ENCODE results near the gene ABCA13. TPM values are rescaled to one million over a fixed set of nuclear protein-coding genes. Genes with fewer than 3 reads are reported as not detected.

The ABCA13 gene
- total RNA-seq, 1 donor from 2014 or later, result 2.2 TPM

DNA sequence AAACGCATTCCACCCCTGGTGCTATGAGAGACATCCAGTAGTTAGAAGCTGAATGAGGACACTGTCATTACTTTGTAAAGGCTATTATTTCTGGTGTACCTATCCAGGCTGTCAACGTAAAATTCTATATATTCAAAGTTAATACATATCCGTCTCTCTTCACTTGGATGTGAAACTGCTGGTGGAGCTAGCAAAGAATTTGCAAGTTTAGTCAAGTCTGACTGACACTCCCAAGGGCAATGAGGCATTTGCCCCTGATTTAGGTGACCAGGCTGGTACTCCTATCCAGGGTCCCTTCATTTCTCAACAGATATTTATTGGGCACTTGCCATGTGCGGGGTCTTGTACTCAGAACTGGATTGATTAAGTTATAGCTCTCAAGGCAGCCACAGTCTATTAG lies 493.0 kb downstream of the ABCA13 start:
- DNase-seq (no peak), ATAC-seq (no peak)
- no peaks in the 10 kb centered on the region for H3K4me1 ChIP-seq
- H3K27me3 ChIP-seq (ENCODE audit: low read depth), result no peaks in the 10 kb centered on the region
- no peaks in the 10 kb centered on the region for H3K36me3 ChIP-seq
- no peaks in the 10 kb centered on the region for H3K9me3 ChIP-seq
- H3K27ac ChIP-seq, result no peak overlapping the region
- intact Hi-C loops (cut with DNase I), result no loop called here
- TF ChIP-seq, protein P1, sequence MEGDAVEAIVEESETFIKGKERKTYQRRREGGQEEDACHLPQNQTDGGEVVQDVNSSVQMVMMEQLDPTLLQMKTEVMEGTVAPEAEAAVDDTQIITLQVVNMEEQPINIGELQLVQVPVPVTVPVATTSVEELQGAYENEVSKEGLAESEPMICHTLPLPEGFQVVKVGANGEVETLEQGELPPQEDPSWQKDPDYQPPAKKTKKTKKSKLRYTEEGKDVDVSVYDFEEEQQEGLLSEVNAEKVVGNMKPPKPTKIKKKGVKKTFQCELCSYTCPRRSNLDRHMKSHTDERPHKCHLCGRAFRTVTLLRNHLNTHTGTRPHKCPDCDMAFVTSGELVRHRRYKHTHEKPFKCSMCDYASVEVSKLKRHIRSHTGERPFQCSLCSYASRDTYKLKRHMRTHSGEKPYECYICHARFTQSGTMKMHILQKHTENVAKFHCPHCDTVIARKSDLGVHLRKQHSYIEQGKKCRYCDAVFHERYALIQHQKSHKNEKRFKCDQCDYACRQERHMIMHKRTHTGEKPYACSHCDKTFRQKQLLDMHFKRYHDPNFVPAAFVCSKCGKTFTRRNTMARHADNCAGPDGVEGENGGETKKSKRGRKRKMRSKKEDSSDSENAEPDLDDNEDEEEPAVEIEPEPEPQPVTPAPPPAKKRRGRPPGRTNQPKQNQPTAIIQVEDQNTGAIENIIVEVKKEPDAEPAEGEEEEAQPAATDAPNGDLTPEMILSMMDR (IDR thresholded peaks at IDR 0.05), result no peak
- no peak overlapping the region for H3K4me3 ChIP-seq

DNA sequence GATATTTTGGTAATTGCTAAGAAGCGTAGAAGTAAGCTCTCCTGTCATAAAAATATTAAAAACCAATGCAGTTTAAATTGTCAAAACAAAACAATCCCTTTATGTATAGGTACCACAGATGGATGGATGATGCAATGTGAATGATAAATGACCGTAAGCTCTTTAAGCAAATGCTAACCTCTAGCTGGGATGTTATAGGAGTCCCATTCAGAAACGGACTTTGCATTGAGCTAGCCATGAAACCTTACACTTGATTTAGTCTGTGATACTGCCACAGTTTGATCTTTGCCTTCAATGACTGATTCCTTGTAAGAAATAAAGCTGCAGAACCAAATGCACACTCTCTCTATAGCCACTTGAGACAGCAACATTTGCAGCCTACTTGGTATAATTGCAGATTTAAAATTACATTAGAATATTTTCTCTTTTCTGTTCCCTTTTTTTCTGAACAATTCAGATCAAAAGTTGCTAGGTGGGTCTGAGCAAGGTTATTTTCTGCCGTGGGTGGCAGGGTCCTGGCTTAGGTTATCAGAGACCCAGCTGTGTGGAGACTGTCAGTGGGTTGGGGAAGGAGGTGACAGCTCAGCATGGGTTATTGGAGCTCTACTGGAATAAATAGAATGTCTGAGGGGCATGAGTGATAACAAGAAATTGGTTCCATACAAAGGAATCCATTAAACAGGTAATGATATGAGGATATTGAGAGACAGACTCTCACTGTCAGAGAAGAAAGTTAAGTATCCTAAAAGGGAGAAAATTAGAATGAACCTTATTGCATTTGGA lies 494.3 kb downstream of the ABCA13 start:
- no peaks in the 10 kb centered on the region for H3K4me1 ChIP-seq
- intact Hi-C loops (cut with DNase I), result no loop called here
- no peaks in the 10 kb centered on the region for H3K9me3 ChIP-seq
- no peaks in the 10 kb centered on the region for H3K27me3 ChIP-seq (ENCODE audit: low read depth)
- no peak overlapping the region for H3K27ac ChIP-seq
- TF ChIP-seq, protein P1 (IDR thresholded peaks at IDR 0.05), result no peak
- no peaks in the 10 kb centered on the region for H3K36me3 ChIP-seq
- H3K4me3 ChIP-seq, result no peak overlapping the region
- ATAC-seq (no peak), DNase-seq (no peak)

DNA sequence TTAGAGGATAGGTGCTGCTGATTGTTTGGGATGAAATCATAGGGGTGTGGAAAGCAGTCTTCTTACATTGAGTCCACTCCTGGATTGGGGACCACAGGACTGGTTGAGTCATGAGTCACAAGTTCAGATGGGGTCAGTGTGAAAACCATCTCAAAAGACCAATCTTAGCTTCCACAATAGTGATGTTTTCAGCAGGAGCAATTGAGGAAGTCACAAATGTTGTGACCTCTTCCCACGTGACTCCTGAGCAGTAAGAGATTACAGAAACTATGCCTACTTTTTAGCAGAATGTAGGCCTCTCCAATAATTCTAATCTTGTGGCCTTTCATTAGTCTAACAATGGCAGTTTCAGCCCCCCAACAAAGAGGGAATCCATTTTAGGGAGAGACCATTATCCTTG lies 496.1 kb downstream of the ABCA13 start:
- intact Hi-C loops (cut with DNase I), result no loop called here
- Histone ChIP-seq H3K27ac (no peak overlapping the region), H3K4me1 (no peaks in the 10 kb centered on the region), H3K9me3 (no peaks in the 10 kb centered on the region), H3K36me3 (no peaks in the 10 kb centered on the region), H3K27me3 (ENCODE audit: low read depth) (no peaks in the 10 kb centered on the region), H3K4me3 (no peak overlapping the region)
- DNase-seq, result no peak
- TF ChIP-seq, protein P1 (IDR thresholded peaks at IDR 0.05), result no peak
- ATAC-seq, result no peak

DNA sequence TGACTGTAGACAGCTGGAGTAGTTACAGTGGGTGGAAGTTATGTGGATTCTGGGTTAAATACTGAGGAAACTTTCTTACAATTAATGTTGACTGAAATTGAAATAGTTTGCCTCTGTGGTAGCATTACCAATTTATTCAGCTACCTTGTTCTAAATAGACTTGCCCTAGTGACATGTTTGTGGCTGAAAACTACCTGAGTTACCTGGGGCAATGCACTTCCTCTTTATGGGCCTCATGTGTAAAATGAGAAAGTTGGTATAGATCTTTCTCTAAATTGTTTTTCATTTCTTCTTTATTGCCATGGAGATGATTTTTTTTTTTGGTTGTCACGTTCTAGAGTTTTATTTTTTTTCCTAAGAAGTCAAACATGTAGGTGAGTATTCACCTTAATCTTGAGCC lies 500.4 kb downstream of the ABCA13 start:
- Histone ChIP-seq H3K9me3 (no peaks in the 10 kb centered on the region), H3K4me3 (no peak overlapping the region), H3K4me1 (no peaks in the 10 kb centered on the region), H3K36me3 (no peaks in the 10 kb centered on the region), H3K27me3 (ENCODE audit: low read depth) (no peaks in the 10 kb centered on the region), H3K27ac (no peak overlapping the region)
- no peak for DNase-seq
- intact Hi-C loops (cut with DNase I), result no loop called here
- TF ChIP-seq, protein P1 (IDR thresholded peaks at IDR 0.05), result no peak
- ATAC-seq, result no peak

DNA sequence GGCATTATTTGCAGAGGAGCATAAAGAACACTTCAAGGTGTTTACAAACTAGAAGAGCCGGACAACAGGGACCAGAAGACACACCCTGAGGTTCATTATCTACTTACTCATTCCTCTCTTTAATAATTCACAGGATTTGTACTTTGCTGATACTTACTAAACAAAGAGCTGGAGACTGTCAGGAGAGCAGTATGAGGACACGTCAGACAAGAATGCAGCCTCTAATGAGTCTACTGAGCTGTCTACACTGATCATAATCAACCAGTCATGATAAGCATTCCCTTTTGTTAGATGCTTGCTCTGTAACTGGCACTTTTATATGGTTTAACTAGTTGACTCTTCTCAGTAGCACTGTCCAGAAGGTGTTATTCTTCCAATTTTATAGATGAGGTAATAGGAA lies 509.7 kb downstream of the ABCA13 start:
- intact Hi-C loops (cut with DNase I), result no loop called here
- TF ChIP-seq, protein P1 (IDR thresholded peaks at IDR 0.05), result no peak
- H3K36me3 ChIP-seq, result no peaks in the 10 kb centered on the region
- no peak overlapping the region for H3K27ac ChIP-seq
- no peaks in the 10 kb centered on the region for H3K9me3 ChIP-seq
- no peak for ATAC-seq
- H3K4me1 ChIP-seq, result no peaks in the 10 kb centered on the region
- no peak for DNase-seq
- no peaks in the 10 kb centered on the region for H3K27me3 ChIP-seq (ENCODE audit: low read depth)
- no peak overlapping the region for H3K4me3 ChIP-seq
